AG04450 (cell line): ENCODE results near the gene CPNE5. TPM values are rescaled to one million over a fixed set of nuclear protein-coding genes. Genes with fewer than 3 reads are reported as not detected.

Source experiments
- CTCF ChIA-PET: fragments of 300-600, 350-600 bp; formaldehyde crosslinking; extraction: SDS; loops from one replicate; lab custom pipeline; 2022; ENCODE audit warnings: antibody characterized with exemption, inconsistent platforms; lab: Charles Lee
- POLR2A ChIA-PET: fragments of 350-600 bp; formaldehyde crosslinking; extraction: SDS; loops from one replicate; lab custom pipeline; 2021; ENCODE audit warnings: antibody characterized with exemption, inconsistent platforms; lab: Yijun Ruan, JAX
- DNase-seq: peaks from one replicate; pipeline ENCODE4 v3.0.0-alpha.2; 2011; ENCODE audit warnings: low read depth, low spot score
- H3K27ac ChIP-seq: one replicate; pipeline ENCODE4 v1.5.1; 2012; ENCODE audit warnings: low read depth, low read length, control low read depth
- H3K27me3 ChIP-seq: one replicate; pipeline ENCODE4 v1.6.0; 2012; ENCODE audit warnings: low read length; ENCODE audit not compliant: control insufficient read depth, insufficient read depth
- H3K4me3 ChIP-seq: 2 replicates; pipeline ENCODE4 v1.5.1; 2011; ENCODE audit warnings: mild to moderate bottlenecking, low read depth, low read length, control low read depth
- H3K9me3 ChIP-seq: 2 replicates; pipeline ENCODE4 v1.5.1; 2012; ENCODE audit warnings: low read length; ENCODE audit not compliant: control insufficient read depth, insufficient read depth
- CTCF ChIP-seq: IDR thresholded peaks from 2 replicates; pipeline ENCODE4 v1.5.1; 2011; ENCODE audit warnings: low read depth, low read length, control low read depth, inconsistent platforms
- polyA plus RNA-seq: library from polyadenylated mRNA; depleted of rRNA; stranded (reverse); fragments of >200 nt; gene quantifications from 2 replicates; pipeline ENCODE4 v1.2.3, GENCODE V29; 2011

CPNE5 gene
- polyA plus RNA-seq, 1 experiment, result 0.10 TPM

GRCh38 chr6:36825452-36825851 lies 13.8 kb downstream of the CPNE5 start:
- no peak overlapping the region for H3K4me3 ChIP-seq
- CTCF ChIA-PET, result no interaction called here

GRCh38 chr6:36824253-36824652 lies 15.0 kb downstream of the CPNE5 start:
- no peak for TF ChIP-seq CTCF
- CTCF ChIA-PET, result no interaction called here
- POLR2A ChIA-PET, result no interaction called here
- no peak overlapping the region for H3K27ac ChIP-seq
- no peak overlapping the region for H3K4me3 ChIP-seq
- H3K9me3 ChIP-seq, result no peaks in the 10 kb centered on the region; the same call in 1 of the 2 replicates
- peaks cover 5% of the 10 kb centered on the region for H3K27me3 ChIP-seq
- no peak for DNase-seq

More at GRCh38 chr6:36825452-36825851, 13.8 kb downstream of the CPNE5 start:
- Histone ChIP-seq H3K27me3 (peaks cover 5% of the 10 kb centered on the region), H3K9me3 (no peaks in the 10 kb centered on the region; the same call in 1 of the 2 replicates), H3K27ac (no peak overlapping the region)
- no peak for TF ChIP-seq CTCF
- POLR2A ChIA-PET, result no interaction called here
- no peak for DNase-seq

- Histone ChIP-seq H3K27ac (no peak overlapping the region), H3K27me3 (peaks cover 5% of the 10 kb centered on the region), H3K9me3 (no peaks in the 10 kb centered on the region; the same call in 1 of the 2 replicates), H3K4me3 (no peak overlapping the region)
- ChIA-PET CTCF (no interaction called here), POLR2A (no interaction called here)
- DNase-seq, result no peak
- no peak for TF ChIP-seq CTCF
Measured at GRCh38 chr6:36823421-36824096, 15.7 kb downstream of the CPNE5 start.

- Histone ChIP-seq H3K9me3 (no peaks in the 10 kb centered on the region; the same call in 1 of the 2 replicates), H3K27ac (no peak overlapping the region), H3K27me3 (peaks cover 5% of the 10 kb centered on the region), H3K4me3 (no peak overlapping the region)
- ChIA-PET CTCF (no interaction called here), POLR2A (no interaction called here)
- no peak for DNase-seq
- no peak for TF ChIP-seq CTCF
Measured at GRCh38 chr6:36822506-36823269, 16.6 kb downstream of the CPNE5 start.
